ENCODE data around the gene A2ML1. TPM values are rescaled to one million over a fixed set of nuclear protein-coding genes. Genes with fewer than 3 reads are reported as not detected.
"Not testable (repeated sequence)": the region's sequence is repeated elsewhere in the genome, so short reads cannot be mapped to it uniquely, and the experiment has no call there.

Gene A2ML1
- total RNA-seq, 1 donor from 2014 or later: 44.0 TPM

- no peak for DNase-seq
These were observed 4.6 kb upstream of the A2ML1 start for GRCh38 chr12:8817856-8818255.

- no peak for DNase-seq
These were observed 3.9 kb upstream of the A2ML1 start for GRCh38 chr12:8818526-8818925.

DNA sequence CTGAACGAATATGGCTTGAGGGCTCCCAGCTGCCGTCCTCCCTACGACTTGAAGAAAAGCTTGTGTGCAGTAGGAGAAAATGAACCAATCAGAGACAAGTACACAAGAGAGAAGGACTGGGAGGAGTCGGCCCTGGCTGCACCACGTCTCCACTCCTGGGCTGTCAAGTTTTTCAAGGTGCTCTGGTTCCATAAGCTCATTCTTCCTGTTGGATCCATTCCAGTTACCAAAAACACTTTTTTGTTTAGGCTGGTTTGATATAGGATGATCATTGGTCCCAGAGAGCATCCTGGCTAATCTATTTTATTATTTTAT, 2.8 kb upstream of the A2ML1 start:
- peak; percentile 15 for DNase-seq

DNA sequence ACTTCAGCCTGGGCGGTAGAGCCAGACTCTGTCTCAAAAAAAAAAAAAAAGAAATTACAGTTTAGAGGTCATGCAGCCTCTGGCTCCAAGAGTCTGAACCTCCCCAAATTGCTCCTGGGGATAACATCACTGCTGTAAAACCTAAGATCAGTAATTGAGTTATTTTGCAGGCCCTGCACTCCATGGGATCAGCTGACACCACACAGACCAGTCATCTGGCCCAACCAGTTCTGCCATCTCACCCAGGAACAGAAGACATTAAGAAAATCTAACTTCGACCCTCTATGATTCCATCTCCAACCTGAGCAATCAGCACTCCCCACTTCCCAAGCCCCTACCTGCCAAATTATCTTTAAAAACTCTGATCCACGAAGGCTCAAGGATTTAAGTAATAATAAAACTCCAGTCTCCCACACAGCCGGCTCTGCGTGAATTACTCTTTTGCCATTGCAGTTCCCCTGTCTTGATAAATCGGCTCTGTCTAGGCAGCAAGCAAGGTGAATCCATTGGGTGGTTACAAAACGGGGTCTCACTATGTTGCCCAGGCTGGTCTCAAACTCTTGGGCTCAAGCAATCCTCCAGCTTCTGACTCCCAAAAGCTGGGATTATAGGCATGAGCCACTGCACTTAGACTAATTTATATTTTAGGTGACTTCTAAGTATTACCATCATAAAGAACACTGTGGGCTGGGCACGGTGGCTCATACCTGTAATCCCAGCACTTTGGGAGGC, 1.6 kb upstream of the A2ML1 start:
- not testable (repeated sequence) for DNase-seq

- no peak for DNase-seq
These were observed 830 bp upstream of the A2ML1 start for GRCh38 chr12:8821591-8821990.

GRCh38 chr12:8823565-8824300, 1.3 kb downstream of the A2ML1 start:
- DNase-seq: peak; percentile 48

DNA sequence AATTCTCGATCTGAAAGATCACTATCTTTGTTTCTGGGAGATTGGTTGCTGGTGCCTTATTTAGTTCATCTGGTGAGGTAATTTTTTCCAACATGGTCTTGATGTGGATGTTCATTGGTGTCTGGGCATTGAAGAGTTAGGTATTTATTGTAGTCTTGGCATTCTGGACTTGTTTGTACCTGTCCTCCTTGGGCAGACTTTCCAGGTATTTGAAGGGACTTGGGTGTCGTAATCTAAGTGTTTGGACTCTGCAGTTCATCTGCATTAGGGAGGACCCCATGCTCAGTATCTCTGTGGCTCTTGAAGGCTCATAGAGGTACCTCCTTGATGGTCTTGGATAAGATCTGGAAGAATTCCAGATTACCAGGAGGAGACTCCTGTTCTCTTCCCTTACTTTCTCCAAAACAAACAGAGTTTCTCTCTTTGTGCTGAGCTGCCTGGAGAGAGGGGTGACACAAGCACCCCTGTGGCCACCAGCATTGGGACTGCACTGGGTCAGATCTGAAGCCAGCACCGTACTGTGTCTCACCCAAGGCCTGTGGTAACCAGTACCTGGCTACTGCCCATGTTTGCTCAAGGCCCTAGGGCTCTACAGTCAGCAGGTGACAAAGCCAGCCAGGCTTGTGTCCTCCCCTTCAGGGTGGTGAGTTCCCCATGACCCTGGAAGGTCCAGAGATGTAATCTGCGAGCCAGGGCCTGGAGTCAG, 5.3 kb downstream of the A2ML1 start:
- no peak for DNase-seq

DNA sequence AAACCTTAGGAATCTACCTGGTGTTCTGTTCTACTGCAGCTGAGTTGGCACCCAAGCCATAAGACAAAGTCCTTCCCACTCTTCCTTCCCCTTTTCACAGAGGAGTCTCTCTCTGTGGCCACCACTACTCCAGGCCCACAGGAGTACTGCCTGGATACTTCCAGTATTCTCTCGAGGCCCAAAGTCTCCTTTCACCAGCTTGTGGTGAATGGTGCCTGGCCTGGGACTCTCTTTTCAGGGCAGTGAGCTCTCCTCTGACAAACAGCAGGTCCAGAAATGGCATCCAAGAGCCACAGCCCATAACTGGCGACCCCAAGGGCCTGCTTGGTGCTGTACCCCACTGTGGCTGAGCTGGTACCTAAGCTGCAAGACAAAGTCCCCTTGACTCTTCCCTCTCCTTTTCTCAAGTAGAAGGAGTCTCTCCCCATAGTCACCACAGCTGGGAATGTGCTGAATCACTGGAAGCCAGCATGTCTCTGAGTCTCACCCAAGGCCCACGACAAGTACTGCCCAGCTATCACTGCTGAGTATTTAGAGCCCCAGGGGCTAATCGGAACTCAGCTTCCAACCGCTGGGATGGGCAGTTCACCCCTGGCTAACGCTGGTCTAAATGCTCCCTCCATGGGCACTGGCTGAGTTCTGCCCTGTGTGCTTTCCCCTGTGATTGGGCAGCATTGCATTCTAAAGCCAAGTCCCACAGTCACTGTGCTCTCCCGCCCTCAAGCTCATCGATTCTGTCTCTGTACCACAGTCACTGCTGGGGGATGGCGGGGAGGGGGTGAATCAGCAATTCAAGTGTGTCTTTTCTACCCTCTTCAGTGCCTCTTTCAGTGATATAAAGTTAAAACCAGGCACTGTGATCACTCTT, 6.1 kb downstream of the A2ML1 start:
- no peak for DNase-seq

DNA sequence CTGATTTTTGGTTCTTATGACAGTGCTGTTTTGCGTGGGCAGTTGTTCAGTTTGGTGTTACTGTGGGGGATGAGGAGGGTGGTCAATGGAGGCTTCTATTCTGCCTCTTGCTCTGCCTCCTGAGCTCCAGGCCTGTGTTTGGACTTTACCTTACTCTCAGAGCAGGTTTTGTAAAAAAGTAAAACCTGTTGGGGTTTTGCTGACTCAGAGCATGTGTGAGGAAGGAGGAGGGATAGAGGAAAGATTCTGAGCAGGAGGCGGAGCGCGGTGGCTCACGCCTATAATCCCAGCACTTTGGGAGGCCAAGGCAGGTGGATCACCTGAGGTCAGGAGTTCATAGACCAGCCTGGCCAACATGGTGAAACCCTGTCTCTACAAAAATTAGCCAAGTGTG, 6.7 kb downstream of the A2ML1 start:
- peak; percentile 26 for DNase-seq

DNA sequence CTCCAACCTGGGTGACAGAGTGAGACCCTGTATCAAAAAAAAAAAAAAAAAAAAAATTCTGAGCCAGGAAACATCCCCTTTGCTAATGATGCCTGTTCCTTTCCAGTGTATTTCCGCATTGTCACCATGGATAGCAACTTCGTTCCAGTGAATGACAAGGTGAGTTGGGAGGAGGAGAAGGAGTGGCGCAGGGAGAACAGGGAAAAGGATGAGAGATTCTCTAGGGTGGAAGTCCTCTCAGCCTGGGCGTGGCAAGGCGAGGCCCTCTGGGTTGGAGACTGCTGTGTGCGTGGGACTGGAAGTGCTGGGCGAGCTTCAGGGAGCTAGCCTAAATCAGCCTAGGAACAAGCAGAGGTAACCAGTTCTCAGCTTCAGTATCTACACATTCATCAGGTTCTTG, 7.2 kb downstream of the A2ML1 start:
- no peak for DNase-seq

- no peak for DNase-seq
These were observed 8.7 kb downstream of the A2ML1 start for GRCh38 chr12:8831116-8831515.

GRCh38 chr12:8832500-8832899, 10.1 kb downstream of the A2ML1 start:
- no peak for DNase-seq

DNA sequence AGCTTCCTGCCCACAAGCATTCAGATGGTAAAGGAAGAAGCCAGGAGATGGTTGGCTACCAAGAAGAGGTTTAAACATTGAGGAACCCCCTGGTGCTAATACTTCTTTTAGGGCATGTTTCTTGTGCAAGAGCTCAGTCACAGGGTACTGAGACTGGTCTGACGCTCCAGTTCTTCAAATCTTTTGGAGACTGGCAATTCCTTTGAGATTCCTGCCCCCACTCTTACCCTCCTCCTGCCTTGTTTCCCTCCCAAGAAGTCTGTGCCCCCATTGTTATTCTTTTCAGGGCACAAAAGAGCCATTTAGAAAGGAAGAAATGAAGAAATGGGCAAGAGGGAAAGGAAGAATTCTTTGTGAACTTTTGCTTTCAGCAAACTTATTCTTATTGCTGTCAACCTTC, 11.8 kb downstream of the A2ML1 start:
- DNase-seq: no peak

DNA sequence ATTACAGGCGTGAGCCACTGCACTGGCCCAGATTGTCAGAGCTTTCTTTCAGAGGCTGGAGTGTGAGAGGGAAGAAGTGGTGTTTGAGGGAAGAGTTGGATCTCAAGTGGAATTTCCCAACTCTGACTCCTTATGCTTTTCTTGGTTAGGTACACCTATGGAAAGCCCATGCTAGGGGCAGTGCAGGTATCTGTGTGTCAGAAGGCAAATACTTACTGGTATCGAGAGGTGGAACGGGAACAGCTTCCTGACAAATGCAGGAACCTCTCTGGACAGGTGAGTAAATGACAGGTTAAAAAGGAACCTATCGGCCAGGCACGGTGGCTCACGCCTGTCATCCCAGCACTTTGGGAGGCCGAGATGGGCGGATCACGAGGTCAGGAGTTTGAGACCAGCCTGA, 14.9 kb downstream of the A2ML1 start:
- DNase-seq: no peak

DNA sequence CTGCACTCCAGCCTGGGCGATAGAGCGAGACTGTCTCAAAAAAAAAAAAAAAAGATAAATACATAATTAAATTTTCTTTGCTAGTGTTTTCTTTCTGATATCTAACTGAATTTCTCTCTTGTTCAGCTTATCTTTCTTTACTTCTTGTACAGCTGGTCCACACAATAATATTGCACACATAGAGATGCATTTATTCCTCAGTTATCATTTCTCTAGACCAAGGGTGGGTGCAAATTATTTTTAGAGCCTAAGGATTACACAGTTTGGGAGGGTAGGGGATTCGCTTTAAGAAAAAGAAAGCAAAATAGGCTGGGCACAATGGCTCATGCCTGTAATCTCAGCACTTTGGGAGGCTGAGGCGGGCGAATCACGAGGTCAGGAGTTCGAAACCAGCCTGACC, 17.9 kb downstream of the A2ML1 start:
- no peak for DNase-seq

- DNase-seq: no peak
These were observed 18.7 kb downstream of the A2ML1 start for GRCh38 chr12:8840938-8841633.

GRCh38 chr12:8841778-8842177, 19.4 kb downstream of the A2ML1 start:
- DNase-seq: no peak

GRCh38 chr12:8844665-8845064, 22.2 kb downstream of the A2ML1 start:
- DNase-seq: peak; percentile 26

DNA sequence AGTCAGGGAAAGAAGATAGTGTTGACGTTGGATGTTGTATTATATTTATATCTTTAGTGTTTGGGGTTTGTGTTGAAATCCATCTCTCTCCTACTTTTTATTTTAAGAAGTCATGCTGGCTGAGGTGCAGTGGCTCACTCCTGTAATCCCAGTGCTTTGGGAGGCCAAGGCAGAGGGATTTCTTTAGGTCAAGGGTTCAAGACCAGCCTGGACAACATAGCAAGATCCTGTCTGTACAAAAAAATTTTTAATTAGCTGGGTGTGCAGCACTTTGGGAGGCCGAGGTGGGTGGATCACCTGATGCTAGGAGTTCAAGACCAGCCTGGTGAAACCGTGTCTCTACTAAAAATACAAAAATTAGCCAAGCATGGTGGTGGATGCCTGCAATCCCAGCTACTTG, 23.9 kb downstream of the A2ML1 start:
- no peak for DNase-seq

DNA sequence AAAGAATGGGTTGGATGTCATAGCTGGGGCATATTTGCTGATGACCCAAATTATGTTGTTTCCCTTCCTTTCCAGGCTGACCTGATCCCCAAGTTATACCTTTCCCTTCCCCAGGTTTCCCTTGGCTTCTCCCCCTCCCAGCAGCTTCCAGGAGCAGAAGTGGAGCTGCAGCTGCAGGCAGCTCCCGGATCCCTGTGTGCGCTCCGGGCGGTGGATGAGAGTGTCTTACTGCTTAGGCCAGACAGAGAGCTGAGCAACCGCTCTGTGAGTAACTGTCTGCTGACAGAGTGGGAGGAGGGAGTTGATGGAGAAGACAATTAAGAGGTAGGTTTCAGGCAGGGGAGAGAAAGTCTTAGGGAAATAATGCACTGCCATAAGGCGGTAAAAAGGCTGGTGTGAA, 25.0 kb downstream of the A2ML1 start:
- no peak for DNase-seq

- DNase-seq: no peak
These were observed 27.5 kb downstream of the A2ML1 start for GRCh38 chr12:8849876-8850275.

DNA sequence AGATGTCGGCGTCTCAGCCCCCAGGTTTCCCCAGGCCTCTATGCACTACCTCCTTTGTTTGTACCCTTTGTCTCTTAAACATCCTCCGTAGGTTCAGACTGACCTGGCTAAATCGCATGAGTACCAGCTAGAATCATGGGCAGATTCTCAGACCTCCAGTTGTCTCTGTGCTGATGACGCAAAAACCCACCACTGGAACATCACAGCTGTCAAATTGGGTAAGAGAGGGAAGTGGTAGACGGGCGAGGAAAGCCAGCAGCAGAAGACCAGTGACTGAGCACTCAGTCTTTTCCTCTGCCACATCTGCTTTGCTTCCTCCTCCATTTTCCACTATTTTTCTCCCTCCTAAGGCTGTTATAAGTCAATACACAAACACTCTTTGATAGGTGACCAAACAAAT, 29.7 kb downstream of the A2ML1 start:
- DNase-seq: no peak
